Tibial nerve (tissue), 4 donors: Measurements from ENCODE around the gene SLC35F1.

Source experiments
- CTCF ChIP-seq, 5 experiments: fragments of 200-600 bp in 3 of 5; fragments of 450-650 bp in 2 of 5; sonication (generic) in 3 of 5; IDR thresholded peaks; one replicate each; pipeline ENCODE4 v1.5.1; 2016 to 2019; ENCODE audit warnings: antibody characterized with exemption in 5 of 5, mild to moderate bottlenecking in 3 of 5, moderate library complexity in 2 of 5
- EP300 ChIP-seq, 2 donors: sonication (generic); formaldehyde crosslinking; IDR thresholded peaks; one replicate each; pipeline ENCODE4 v1.6.1; 2017; ENCODE audit warnings: antibody characterized with exemption in 2 of 2, mild to moderate bottlenecking in 1 of 2
- POLR2A ChIP-seq, 2 donors: fragments of 450-650 bp; IDR thresholded peaks; one replicate each; pipeline ENCODE4 v1.6.1; 2017; ENCODE audit warnings: antibody characterized with exemption in 2 of 2, mild to moderate bottlenecking in 2 of 2, moderate library complexity in 2 of 2

DNA sequence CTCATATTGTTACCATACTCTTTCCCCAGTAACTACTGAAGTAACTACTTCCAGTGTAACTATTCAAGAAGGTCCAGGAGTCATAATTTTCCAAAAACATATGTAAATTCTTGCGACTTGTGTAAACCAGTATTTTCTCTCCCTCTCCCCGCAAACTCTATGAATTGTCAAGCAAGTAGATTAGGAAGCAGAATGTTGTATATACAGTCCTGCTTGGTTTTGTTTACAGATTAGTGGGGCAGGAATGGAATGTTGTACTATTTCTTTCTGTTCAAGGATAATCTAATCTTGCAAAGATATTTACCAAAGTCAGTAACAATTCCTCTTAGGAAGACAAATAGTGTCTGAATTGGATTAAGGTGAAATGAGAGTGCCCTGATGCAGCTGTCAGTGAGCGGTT lies 406.1 kb downstream of the SLC35F1 start:
- TF ChIP-seq CTCF (IDR thresholded peaks at IDR 0.05) = no peak
- no peak for TF ChIP-seq POLR2A (IDR thresholded peaks at IDR 0.05)
- no peak for TF ChIP-seq EP300 (IDR thresholded peaks at IDR 0.05)
